ENCODE results near the gene SLC5A8. TPM values are rescaled to one million over a fixed set of nuclear protein-coding genes. Genes with fewer than 3 reads are reported as not detected.

The SLC5A8 gene
- total and polyA plus RNA-seq, 2 donors (not counting 1 experiment from before 2014, with no cell fraction given) = not detected

- intact Hi-C loops (cut with micrococcal nuclease) = no loop called here
- Histone ChIP-seq H3K4me3 (ENCODE audit: control extremely low read depth in 1 of 5, extremely low read depth in 1 of 5, insufficient read depth in 1 of 5, low read depth in 2 of 5, low read length in 4 of 5) (no peak overlapping the region), H3K36me3 (replicated peaks in 1 of 2; ENCODE audit: control extremely low read depth in 1 of 2, control insufficient read depth in 1 of 2, extremely low read depth in 1 of 2, insufficient read depth in 2 of 2, low read length in 1 of 2) (no peaks in the 10 kb centered on the region), H3K27ac (ENCODE audit: low read length in 2 of 2) (no peak overlapping the region), H2AFZ (ENCODE audit: insufficient read depth, low read depth, low read length, poor library complexity, severe bottlenecking) (no peak overlapping the region), H3K9ac (ENCODE audit: low read length) (no peak overlapping the region), H3K4me1 (ENCODE audit: control insufficient read depth in 2 of 2, insufficient read depth in 2 of 2, low read length in 2 of 2) (no peaks in the 10 kb centered on the region), H3K27me3 (replicated peaks in 1 of 4; ENCODE audit: control extremely low read depth in 1 of 4, control insufficient read depth in 3 of 4, insufficient read depth in 4 of 4, low read length in 3 of 4) (no peaks in the 10 kb centered on the region), H3K4me2 (replicated peaks; ENCODE audit: low read depth, low read length, poor library complexity, severe bottlenecking) (no peak overlapping the region), H3K9me3 (ENCODE audit: control extremely low read depth in 1 of 3, control insufficient read depth in 2 of 3, insufficient read depth in 1 of 3, low read length in 2 of 3) (peaks cover 0 to 3% (median 0%) of the 10 kb centered on the region in 3 donors), H3K79me2 (ENCODE audit: control insufficient read depth, insufficient read depth, low read length) (no peaks in the 10 kb centered on the region), H4K20me1 (ENCODE audit: control insufficient read depth, insufficient read depth, low read length, poor library complexity, severe bottlenecking) (no peaks in the 10 kb centered on the region)
- ChIA-PET POLR2A (no interaction called here), CTCF (no interaction called here)
- ATAC-seq (ENCODE audit: low read depth) (no peak), DNase-seq (no peak)
- H3K4me3 Mint-ChIP-seq = no peak overlapping the region
- H3K9me3 Mint-ChIP-seq (ENCODE audit: insufficient read depth) = no peaks in the 10 kb centered on the region
- peaks cover 8% of the 10 kb centered on the region for H3K27me3 Mint-ChIP-seq
- TF ChIP-seq EZH2 (IDR thresholded peaks at IDR 0.05; ENCODE audit: borderline replicate concordance, insufficient read depth, low read depth, low read length, poor library complexity, severe bottlenecking) = no peak
- no peak for TF ChIP-seq CTCF (IDR thresholded peaks at IDR 0.05)
- 80% methylated on average over 3 of the region's 4 CpGs for WGBS (ENCODE audit: insufficient coverage)
- no peak overlapping the region for H3K27ac Mint-ChIP-seq
- H3K4me1 Mint-ChIP-seq = no peaks in the 10 kb centered on the region
Observed at GRCh38 chr12:101257357-101257756, 47.3 kb upstream of the SLC5A8 start.

GRCh38 chr12:101256266-101256665 lies 46.2 kb upstream of the SLC5A8 start:
- Mint-ChIP-seq H3K27me3 (peaks cover 8% of the 10 kb centered on the region), H3K4me1 (no peaks in the 10 kb centered on the region), H3K4me3 (no peak overlapping the region), H3K9me3 (ENCODE audit: insufficient read depth) (no peaks in the 10 kb centered on the region), H3K27ac (no peak overlapping the region)
- intact Hi-C loops (cut with micrococcal nuclease) = no loop called here
- Histone ChIP-seq H3K27me3 (replicated peaks in 1 of 4; ENCODE audit: control extremely low read depth in 1 of 4, control insufficient read depth in 3 of 4, insufficient read depth in 4 of 4, low read length in 3 of 4) (no peaks in the 10 kb centered on the region), H3K9ac (ENCODE audit: low read length) (no peak overlapping the region), H3K4me3 (ENCODE audit: control extremely low read depth in 1 of 5, extremely low read depth in 1 of 5, insufficient read depth in 1 of 5, low read depth in 2 of 5, low read length in 4 of 5) (no peak overlapping the region), H3K4me1 (ENCODE audit: control insufficient read depth in 2 of 2, insufficient read depth in 2 of 2, low read length in 2 of 2) (no peaks in the 10 kb centered on the region), H4K20me1 (ENCODE audit: control insufficient read depth, insufficient read depth, low read length, poor library complexity, severe bottlenecking) (no peaks in the 10 kb centered on the region), H3K4me2 (replicated peaks; ENCODE audit: low read depth, low read length, poor library complexity, severe bottlenecking) (no peak overlapping the region), H3K27ac (ENCODE audit: low read length in 2 of 2) (no peak overlapping the region), H3K9me3 (ENCODE audit: control extremely low read depth in 1 of 3, control insufficient read depth in 2 of 3, insufficient read depth in 1 of 3, low read length in 2 of 3) (peaks cover 0 to 3% (median 0%) of the 10 kb centered on the region in 3 donors), H3K79me2 (ENCODE audit: control insufficient read depth, insufficient read depth, low read length) (no peaks in the 10 kb centered on the region), H3K36me3 (replicated peaks in 1 of 2; ENCODE audit: control extremely low read depth in 1 of 2, control insufficient read depth in 1 of 2, extremely low read depth in 1 of 2, insufficient read depth in 2 of 2, low read length in 1 of 2) (no peaks in the 10 kb centered on the region), H2AFZ (ENCODE audit: insufficient read depth, low read depth, low read length, poor library complexity, severe bottlenecking) (no peak overlapping the region)
- TF ChIP-seq EZH2 (IDR thresholded peaks at IDR 0.05; ENCODE audit: borderline replicate concordance, insufficient read depth, low read depth, low read length, poor library complexity, severe bottlenecking) = no peak
- no peak for TF ChIP-seq CTCF (IDR thresholded peaks at IDR 0.05)
- ChIA-PET CTCF (no interaction called here), POLR2A (no interaction called here)
- ATAC-seq (ENCODE audit: low read depth) (no peak), DNase-seq (no peak)
- WGBS (ENCODE audit: insufficient coverage) = 68% methylated on average over 4 of the region's 4 CpGs
